HG03095 (cell line): ENCODE data around the gene SPO11.
A peak's percentile ranks its signal among the peaks of the same experiment; 100 is the strongest.
"Not testable (repeated sequence)": the region's sequence is repeated elsewhere in the genome, so short reads cannot be mapped to it uniquely, and the experiment has no call there.

Experiments
- ATAC-seq: cut with Tn5 transposase; IDR thresholded peaks from one replicate; pipeline ENCODE4 v1.9.1; 2021; ENCODE audit warnings: moderate library complexity; ENCODE audit not compliant: unreplicated experiment

SPO11 gene

DNA sequence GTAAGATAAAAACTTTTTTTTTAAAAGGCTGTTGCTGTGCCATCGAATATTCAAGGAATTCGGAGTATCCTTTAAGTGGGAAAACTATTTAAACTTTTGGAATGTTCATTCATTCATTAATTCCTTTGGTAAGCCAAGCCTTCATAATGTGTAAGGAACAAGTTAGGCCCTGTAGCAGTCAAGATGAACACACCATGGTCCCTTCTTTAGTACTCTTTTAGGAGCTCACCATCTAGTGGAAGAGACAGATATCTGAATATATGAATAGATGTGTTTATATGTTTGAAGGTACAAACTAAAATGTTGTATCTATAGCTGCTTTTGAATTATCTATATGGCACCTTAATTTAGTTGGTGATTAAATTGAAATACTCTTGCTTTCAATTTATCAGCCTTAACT is 5.8 kb downstream of the SPO11 start:
- no peak for ATAC-seq

DNA sequence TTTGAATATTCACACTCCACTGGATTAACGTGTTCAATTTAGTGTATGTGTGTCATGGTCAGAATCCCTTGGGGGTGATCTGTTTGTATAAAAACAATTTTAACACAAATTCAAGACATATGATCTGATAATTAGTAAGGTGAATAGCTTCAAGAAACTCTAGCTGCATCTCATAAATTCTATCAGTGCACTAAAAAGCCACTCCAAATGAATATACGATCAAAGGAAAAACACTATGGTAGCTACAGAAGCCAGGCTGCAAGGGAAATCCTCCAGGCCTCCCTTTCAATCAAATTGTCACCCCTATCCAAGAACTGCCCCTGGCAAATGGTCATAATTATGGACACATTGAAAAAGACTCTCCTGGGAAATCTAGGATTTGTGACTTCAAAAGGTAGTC is 12.1 kb downstream of the SPO11 start:
- no peak for ATAC-seq

DNA sequence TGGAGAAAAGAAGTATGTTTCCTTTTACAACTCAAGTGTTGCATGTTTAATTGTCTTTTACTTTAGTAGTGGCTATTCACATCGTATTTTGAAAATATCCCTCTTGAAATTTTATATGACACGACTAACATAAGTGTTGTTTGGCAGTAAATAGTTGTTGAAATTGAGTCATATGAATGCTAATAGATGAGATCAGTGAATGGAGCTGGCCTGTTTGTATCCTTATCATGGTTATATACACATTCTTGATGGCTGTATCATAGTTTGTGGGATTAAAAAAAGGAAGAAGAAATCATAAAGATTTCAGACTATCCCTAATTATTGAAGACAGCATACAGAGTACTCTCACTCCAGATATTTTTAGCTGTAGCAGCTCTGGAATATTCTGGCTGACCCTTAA is 13.2 kb downstream of the SPO11 start:
- ATAC-seq, result no peak

DNA sequence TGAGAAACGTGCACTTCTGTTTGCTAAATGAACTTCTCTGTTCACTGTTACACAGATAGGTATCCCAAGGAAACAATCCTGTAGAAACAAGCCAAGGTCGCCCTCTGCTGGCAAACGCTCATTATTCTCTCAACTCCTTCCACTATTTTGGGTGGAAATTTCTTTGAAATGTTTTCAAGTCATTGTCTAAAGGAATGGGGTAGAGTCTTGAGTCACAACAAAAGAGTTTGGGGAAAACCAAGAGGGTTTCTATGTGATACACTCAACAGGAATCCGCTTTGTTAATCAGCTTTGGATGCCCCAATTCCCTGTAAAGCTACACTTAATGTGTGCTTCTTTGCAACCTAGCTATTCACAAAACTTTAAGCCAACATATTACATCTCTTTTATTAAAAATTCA is 16.9 kb downstream of the SPO11 start:
- no peak for ATAC-seq

DNA sequence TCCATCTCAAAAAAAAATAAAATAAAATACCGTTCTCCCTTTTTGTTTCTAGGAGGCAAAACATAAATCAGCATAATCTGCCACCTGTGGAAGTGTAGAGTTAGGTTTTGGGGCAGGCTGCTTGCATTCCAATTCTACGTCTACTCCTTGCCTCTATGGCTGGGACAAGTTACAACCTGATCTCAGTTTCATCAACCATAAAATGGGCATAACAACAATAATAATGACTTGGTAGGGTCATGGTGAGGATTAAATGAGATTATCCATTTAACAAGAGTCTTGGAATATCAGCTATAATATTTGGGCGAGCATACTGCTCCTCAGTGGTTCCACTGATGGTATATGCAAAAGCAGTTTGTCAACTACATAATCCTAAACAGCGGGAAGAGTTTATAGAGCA is 17.8 kb downstream of the SPO11 start:
- no peak for ATAC-seq

DNA sequence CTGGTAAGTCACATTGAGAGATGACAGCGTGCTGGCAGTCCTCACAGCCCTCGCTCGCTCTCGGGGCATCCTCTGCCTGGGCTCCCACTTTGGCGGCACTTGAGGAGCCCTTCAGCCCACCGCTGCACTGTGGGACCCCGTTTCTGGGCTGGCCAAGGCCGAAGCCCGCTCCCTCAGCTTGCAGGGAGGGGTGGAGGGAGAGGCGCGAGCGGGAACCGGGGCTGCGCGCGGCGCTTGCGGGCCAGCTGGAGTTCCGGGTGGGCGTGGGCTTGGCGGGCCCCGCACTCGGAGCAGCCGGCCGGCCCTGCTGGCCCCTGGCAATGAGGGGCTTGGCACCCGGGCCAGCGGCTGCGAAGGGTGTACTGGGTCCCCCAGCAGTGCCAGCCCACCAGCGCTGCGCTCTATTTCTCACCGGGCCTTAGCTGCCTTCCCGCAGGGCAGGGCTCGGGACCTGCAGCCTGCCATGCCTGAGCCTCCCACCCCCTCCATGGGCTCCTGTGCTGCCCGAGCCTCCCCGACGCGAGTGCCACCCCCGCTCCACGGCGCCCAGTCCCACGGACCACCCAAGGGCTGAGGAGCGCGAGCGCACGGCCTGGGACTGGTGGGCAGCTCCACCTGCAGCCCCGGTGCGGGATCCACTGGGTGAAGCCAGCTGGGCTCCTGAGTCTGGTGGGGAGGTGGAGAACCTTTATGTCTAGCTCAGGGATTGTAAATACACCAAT is 18.8 kb downstream of the SPO11 start:
- not testable (repeated sequence) for ATAC-seq

DNA sequence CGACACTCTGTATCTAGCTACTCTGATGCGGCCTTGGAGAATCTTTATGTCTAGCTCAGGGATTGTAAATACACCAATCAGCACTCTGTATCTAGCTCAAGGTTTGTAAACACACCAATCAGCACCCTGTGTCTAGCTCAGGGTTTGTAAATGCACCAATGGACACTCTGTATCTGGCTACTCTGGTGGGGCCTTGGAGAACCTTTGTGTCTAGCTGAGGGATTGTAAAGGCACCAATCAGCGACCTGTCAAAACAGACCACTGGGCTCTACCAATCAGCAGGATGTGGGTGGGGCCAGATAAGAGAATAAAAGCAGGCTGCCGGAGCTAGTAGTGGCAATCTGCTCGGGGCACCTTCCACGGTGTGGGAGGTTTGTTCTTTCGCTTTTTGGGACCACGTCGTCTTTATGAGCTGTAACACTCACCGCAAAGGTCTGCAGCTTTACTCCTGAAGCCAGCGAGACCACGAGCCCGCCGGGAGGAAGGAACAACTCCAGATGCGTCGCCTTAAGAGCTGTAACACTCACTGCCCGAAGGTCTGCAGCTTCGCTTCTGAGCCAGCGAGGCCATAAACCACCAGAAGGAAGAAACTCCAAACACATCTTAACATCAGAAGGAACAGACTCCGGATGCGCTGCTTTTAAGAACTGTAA is 19.4 kb downstream of the SPO11 start:
- ATAC-seq, result not testable (repeated sequence)

DNA sequence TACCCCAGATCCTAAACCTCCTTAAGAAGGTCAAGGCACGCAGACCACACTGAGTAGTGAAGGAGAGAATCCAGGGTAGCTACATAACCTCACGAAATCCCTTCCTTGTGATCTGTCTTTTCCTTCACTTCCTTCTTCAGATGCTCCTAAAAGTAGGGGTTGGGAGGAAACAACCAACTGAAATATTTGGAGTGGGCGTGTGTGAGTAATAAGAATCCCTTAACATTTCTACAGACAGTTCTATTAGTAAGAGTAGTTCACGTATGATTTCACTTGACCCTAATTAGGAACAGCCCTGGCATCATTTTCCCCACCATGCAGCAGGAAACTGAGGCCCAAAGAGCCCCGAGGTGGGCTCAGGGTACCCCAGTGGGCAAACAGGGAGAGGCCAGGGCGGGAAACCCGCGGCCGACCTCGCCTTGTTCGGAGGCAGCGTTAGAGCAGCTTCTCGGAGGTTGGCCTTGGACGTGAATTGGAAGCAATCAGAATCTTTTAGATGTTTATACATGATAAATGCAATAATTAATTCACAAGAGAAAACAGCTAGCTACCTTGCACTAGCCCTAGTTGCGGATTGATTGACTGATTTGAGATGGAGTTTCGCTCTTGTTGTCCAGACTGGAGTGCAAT is 20.6 kb downstream of the SPO11 start:
- ATAC-seq, result no peak

DNA sequence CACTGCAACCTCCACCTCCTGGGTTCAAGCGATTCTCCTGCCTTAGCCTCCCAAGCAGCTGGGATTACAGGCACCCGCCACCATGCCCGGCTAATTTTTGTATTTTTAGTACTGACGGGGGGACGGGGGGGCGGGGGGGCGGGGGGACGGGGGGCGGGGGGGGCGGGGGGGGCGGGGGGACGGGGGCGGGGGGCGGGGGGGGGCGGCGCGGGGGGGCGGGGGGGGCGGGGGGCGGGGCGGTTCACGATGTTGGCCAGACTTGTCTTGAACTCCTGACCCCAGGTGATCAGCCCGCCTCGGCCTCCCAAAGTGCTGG is 21.1 kb downstream of the SPO11 start:
- not testable (repeated sequence) for ATAC-seq

DNA sequence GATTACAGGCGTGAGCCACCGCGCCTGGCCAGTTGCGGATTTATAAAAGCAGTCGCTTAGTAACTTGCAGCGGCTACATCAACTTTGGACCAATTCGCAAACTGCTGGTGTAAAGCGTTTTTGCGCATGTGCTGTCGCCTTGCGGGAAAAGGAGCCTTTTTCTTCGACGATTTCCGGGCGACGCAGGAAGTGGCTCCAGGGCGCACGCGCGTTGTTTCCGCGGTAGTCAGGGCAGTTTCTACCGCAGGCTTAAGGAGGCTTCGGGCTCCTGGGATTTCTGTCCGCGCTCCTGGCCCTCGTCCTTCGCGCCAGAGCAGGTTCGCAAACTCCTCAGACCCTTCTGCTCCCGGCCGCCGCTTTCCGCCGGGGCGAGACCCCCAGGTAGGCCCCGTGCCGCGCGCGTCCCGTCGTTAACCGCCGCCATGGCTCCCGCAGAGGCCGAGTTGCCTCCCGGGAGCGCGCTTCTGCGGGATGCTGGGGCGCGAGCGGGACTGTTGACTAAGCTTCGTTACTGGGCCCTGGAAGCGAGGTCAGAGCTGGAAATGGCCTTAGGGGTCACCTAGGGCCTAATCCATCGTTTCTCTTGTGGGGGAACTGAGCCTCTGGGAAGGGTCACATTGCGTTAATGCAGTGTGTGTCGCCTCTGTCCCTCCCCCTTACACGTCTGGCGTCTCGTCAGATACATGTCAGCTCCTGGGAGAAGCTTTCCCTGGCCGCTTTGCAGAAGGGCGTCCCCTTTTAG is 21.6 kb downstream of the SPO11 start, which contains the start of gene RAE1:
TSS of gene RAE1 (plus strand) at position 214 of the 742 bp plus-strand sequence. CDS start 2,784 bp downstream, outside the sequence.
- peak; percentile 72 for ATAC-seq

DNA sequence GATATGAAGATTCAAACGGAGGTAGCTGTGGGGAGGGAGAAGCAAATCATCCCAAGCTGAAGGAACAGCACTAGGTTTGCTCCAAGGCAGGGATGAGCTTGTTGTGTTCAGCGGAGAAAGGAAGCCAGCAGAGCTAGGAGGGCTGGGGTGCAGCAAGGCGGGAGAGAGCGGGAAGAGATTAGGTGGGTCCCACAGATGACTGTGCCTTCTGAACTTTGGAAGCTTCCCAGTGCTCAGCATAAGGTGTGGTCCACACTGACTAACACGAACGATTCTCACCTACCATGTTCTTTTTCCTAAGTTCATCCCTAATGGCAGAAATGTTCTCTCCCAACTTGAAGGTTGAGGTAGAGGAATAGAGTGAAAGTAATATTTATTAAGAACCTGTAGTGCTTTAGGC is 22.7 kb downstream of the SPO11 start:
- ATAC-seq, result no peak

DNA sequence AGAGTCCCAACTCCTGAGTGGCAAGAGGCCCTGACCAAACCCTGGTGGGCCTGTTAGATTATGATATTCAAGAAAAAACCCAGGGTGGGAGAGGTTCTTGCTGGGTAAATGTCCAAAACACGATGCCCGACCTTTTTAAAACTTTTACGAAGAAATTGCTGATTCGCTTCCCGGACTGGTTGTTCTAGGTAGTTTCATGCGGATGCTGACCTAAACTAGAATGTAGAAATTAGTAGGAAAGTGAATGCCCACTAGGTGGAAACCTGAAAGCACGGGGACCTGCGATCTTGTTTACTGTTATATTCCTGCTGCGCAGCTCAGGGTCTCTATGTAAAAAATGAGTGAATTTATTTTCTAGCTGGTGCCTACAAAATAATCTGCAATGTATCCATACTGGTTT is 23.7 kb downstream of the SPO11 start:
- no peak for ATAC-seq

DNA sequence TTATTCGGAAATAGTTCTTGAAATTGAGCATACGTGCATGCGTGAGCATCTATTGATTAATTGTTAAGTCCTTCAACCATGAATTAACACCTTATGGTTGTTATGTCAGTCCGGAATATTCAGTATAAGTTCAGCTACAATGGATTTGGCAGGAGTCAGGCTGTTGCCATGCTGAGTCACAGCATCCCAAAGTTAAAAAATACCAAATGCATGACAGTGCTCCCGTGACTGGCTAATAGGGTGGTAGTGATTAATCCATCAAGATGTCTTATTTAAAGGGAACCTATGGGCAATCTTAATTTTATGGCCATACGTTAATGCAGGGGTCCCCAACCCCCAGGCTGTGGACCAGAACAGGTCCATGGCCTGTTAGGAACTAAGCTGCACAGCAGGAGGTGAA is 31.9 kb downstream of the SPO11 start:
- ATAC-seq, result no peak

DNA sequence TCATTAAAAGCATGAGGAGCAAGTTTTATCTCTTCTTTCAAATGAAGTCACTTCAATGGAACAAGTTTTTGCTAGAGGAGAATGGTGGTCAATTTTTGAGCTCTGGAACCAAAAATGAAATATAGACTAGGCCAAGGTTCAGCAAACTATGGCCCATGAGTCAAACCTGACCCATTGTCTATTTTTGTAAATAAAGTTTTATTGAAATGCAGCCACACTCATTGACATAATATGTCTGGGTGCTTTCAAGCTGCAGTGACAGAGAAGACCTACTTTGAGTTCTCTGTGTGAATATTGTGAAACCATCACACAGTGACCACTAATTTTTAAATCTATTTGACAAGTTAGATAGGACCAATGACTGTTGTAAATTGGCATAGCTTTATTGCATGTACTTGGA is 34.8 kb downstream of the SPO11 start:
- ATAC-seq, result no peak

DNA sequence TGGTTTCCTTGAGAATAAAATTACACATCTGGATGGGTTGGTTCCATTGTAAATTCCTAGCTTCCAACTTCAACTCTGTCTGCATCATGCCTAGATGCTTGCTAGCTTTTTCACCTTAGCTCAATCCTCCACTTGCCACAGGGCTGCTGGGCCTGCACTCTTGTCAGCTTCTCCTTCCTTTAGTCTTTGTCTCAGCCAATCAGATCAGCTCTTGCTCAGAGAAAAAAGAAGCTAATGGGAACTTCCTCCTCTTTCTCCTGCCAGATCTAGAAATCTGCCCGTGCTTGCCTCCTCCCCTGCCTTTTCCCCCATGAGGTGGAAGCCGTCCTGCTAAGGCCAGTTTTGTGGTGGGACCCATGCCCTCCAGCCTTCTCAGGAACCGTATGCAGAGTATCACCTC is 40.0 kb downstream of the SPO11 start:
- no peak for ATAC-seq

DNA sequence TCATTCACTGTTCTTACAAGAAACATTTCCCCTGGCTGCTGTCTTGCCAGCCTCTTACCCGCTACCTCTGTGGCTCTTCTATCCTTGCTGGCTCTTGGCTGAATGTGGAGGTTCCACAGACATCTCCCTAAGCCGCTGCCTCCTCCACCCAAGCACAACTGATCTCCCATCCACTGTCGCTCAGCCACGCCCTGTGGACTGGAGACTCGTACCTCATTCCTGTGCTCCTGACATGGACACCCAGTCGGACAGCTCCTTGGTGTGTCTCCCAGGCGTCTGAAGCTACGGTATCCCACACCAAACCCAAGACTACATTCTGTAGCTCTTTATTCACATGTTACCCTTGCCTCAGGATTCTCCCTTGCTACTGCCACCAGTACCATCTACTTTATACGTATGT is 40.7 kb downstream of the SPO11 start:
- ATAC-seq, result no peak

DNA sequence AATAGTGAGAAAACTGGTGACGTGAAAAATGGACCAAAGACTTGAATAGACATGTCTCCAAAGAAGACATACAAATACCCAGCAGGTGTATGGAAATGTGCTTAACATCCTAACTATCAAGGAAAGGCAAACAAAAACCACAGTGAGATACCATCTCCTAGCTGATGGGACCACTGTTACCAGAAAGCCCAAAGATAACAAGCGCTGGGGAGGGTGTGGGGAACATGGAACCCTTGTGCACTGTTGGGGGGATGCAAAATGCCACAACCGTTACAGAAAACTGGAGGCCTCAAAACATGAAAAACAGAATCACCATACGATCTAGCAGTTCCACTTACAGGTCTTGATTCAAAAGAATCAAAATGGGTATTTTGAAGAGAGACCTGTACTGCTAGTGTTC is 41.8 kb downstream of the SPO11 start:
- no peak for ATAC-seq

DNA sequence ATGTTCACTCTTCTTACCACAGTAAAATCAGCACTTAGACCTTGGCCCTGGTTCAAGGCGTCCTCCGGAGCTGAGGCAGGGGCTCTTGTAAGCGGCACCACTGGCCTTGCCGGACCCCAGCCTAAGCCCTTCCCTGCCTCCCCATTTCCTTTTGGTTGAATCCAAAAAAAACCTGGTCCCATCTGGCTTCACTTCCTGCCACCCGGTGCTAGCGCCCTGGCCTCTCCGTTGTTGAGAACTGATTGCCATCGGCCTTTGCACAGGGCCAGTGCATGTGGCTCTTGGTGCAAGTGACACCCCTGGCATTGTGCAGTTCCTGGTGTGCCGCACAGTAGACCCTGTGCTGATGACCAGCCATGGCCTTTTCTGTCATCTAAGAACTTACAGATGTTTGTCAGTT is 42.6 kb downstream of the SPO11 start:
- ATAC-seq, result no peak

DNA sequence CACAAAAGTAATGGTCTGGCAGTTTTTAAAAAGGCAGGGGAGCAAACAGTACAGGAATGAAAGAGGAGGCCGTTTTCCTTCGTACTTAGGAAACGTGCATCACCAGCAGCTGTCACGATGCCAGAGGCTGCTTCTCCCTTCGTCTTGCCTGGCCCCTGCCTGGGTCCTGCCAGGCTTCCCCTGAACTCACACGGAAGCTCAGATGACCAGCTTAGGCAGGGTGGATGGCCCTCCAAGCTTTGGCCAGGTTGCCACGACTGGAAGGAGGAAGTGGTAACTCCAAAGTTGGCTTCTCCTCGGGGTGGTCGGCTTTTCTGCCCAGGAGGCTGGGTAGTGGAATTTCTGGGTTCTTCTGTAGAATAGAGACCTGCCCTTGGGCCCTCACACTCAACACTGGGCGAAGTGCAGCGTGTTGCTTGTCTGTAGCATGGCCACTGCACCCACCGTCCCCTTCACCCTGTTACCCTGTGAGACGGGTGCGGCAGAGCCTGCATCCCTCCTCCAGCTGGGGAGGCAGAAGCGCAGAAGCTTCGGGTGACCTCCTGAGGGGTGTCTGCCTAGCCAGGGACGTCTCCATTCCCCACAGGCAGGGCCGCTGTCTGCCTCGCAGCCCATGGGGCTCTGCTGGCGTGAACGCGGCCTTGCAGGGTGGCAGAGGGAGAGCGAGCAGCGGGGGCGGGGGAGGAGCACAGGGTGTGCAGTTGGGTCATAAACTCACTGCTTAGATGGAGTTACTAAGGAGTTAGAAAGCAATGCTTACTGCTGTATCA is 43.2 kb downstream of the SPO11 start:
- ATAC-seq, result no peak

DNA sequence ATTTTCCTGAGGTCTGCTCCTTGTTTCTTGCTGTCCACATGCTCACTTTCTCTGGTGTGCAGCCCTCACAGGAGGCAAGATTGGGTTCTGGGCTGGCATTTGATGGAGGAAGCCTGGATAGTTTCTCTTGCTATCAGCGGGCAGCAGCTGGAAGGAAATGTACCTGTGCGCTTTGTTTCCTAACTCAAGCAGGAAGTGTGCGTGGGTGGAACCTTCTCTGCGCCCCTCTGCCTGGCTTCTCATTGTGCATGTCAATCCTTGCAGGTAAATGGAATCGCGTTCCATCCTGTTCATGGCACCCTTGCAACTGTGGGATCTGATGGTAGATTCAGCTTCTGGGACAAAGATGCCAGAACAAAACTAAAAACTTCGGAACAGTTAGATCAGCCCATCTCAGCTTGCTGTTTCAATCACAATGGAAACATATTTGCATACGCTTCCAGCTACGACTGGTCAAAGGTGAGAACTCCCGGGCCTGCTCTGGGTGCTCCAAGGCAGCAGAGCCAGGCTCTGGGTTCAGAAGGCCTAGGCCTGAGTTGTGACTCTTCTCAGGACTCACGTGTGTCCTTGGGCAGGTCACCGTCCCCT is 44.8 kb downstream of the SPO11 start:
- ATAC-seq, result no peak
